Midbrain (tissue), 1 donor: Measurements from ENCODE around the gene PTPRN2.

ENCODE experiments used
- DNase-seq: peaks from one replicate; lab custom pipeline; 2025; lab: John Stamatoyannopoulos, UW

Gene PTPRN2

GRCh38 chr7:157638563-157638962, 949.1 kb downstream of the PTPRN2 start:
- no peak for DNase-seq

- DNase-seq: no peak
These were observed 950.2 kb downstream of the PTPRN2 start for GRCh38 chr7:157637216-157637949.

DNA sequence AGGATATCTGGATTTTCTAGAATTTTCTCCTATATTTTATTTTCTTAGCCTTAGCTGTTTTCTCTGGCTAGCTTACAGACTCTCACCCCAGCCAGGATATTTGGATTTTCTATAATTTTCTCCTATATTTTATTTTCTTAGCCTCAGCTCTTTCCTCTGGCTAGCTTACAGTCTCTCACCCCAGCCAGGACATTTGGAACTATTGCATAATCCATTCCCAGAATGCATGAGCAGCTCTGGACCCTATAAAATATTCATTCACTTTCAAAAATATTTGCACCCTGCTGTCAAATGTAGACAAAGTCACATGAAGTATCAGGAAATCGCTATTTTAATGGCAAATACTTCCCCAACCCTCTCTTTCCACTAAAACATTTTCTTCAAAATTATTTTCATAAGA, 952.0 kb downstream of the PTPRN2 start:
- DNase-seq: no peak

DNA sequence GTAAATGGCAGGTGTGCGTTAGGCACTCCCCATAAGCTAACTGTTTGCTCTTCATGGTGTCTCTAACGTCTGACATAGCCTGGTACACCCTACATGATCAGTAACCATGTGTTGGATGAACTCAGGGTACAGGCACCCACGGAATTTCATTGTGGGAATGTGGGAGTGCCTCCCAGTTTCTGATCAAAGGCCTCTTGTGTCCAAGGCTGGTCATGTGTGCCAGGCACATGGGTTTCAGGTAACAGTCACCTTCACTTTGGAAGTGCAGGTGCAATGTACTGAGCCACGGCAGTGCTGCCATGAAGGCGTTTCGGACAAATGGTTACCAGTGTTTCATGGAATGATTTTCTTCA, 952.5 kb downstream of the PTPRN2 start:
- DNase-seq: no peak

GRCh38 chr7:157634401-157635147, 953.0 kb downstream of the PTPRN2 start:
- no peak for DNase-seq

DNA sequence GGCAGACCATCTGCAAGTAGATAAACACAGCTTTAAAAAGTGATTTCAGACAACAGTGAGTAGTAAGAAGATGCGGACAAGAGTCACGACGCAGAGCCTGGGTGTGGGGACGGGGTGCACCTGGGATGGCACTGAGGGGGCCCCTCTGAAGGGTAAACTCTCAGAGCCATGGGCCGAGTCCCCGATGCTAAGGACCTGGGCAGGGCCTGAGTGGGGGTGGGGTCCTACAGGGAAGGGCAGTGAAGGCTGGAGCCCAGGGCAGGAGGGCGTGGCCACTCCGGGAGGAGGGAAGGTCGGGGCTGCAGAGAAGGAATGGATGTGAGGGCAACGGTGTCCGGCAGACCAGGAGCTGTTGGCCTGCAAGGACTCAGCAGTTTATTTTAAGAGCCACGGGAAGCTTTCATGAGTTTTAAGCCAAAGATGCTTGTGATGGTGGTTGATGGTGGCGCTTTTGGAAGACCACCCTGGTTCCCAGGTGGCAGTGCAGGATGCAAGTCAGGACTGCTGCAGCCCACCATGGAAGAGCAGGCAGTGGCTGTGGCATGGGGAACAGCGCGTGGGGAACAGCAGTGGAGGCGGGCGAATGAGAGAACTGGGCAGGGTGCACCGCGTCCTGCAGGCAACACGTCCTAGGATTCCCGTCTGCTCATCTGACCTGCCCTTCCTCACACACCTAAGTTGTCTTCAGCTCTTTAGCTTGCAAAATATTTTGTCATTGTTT, 954.0 kb downstream of the PTPRN2 start:
- no peak for DNase-seq

- DNase-seq: no peak
These were observed 957.2 kb downstream of the PTPRN2 start for GRCh38 chr7:157630301-157630853.

DNA sequence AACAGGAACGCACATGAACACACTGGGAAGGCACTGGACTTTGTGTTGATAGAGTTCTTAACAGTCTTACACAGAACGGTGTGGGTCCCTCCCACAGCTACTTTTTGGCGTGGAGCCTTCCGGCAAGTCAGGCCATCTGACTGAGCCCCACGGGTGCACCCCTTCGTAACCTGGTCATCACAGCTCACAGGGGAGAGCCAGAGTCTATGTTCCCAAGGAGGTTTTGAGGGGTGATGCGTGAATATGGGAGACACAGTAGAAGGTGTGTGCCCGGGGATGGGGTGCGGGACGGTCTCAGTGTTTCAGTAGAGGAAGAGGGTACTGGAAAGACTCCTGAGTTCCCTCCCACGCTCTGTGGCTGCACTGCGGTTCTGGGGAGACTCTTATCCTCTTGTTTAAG, 959.2 kb downstream of the PTPRN2 start:
- DNase-seq: no peak

- DNase-seq: no peak
These were observed 960.0 kb downstream of the PTPRN2 start for GRCh38 chr7:157627646-157628045.

GRCh38 chr7:157627033-157627432, 960.6 kb downstream of the PTPRN2 start:
- DNase-seq: no peak

- DNase-seq: no peak
These were observed 961.5 kb downstream of the PTPRN2 start for GRCh38 chr7:157625973-157626742.

GRCh38 chr7:157623556-157623955, 964.1 kb downstream of the PTPRN2 start:
- no peak for DNase-seq

GRCh38 chr7:157622408-157623205, 965.0 kb downstream of the PTPRN2 start:
- DNase-seq: no peak

DNA sequence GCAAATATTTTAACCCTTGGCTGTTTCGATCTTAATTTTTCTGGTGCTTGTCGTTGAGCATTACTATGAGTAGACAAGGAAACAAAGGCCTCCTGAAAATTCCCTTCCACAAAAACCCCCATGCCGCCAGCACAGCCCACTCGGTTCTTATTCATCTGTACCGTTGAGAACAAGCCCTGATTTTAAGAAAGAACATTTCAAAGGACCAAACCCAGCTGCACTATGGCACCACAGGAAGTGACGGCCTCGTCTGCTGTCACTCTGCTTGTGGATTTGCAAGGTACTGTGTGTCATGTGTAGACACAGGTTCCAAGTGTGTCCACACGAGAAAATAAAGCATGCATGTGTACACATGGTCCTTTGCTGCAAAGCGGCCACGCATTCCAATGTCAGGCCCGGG, 965.6 kb downstream of the PTPRN2 start:
- DNase-seq: no peak

- DNase-seq: no peak
These were observed 966.4 kb downstream of the PTPRN2 start for GRCh38 chr7:157621131-157621681.

GRCh38 chr7:157620616-157621015, 967.0 kb downstream of the PTPRN2 start:
- DNase-seq: no peak

DNA sequence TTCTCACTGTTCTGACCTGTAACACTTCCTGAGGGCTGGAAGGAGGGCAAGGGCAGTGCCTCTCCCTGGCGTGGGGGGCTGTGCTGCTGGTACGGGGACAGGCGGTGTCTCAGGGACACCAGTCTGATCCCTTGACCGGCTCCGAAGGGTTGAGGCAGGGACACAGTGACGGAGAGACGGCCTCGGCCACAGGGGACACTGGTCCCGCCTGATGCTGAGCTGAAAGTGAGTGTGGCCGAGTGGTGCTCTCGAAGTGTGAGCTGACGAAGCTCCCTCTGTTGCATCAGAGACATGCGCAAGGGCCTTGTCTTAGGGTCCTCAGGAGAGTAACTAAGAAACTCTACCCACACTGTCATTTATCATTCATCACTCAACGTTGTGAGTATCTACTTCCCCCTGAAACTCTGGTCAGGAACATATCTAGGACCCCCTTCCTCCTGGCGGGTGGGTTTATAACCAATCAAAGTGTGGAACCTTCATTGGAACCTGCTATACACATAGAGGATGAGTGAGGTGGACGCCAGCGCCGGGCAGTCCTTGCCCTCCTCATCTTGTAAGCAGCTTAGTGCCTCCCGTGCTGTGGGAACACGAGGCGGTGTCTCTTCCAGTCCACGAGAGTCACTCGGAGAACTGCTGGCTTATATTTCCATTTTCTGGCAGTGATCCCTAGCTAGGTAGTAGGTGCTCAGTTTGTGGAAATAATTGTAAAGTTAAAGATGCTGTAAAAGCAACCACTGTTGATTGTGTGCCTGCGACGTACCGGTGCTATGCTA, 967.7 kb downstream of the PTPRN2 start:
- no peak for DNase-seq

- no peak for DNase-seq
These were observed 968.6 kb downstream of the PTPRN2 start for GRCh38 chr7:157618823-157619606.

DNA sequence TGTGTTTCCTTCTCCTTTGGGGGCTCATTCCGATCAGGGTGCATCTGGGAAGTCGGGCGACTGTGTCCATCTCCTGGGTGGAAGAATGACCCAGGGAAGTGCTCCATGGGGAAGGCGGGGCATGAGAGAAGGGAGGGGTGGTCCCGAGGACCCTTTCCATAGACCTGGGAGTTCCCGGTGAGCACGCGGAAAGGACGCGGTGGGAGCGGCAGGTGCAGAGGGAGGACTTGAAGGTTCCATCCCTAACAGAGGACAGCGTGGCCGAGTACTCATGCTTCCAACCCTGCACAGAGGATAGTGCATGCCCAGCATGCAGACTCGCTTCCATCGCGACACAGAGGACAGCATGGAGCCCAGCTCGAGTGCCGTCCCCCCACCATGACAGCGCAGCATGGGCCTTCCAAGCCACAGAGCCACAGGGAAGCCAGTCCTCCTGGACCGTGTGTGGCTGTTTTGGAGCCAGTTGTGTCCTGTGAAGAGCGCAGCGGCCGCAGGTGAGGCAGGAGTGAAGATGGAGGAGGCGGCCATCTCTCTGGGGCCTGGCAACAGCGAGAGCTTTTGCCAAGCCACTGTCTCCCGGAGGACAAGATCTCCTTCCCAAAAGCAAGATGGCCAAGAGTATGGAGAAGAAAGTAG, 969.4 kb downstream of the PTPRN2 start:
- DNase-seq: no peak
